ENCODE data around the gene CETP.

The CETP gene

GRCh38 chr16:56935201-56935600, 26.5 kb upstream of the CETP start:
- no peak for DNase-seq

- DNase-seq = peak; percentile 10
These were observed 25.3 kb upstream of the CETP start for GRCh38 chr16:56936491-56936890.

- no peak for DNase-seq
These were observed 24.8 kb upstream of the CETP start for GRCh38 chr16:56936950-56937349.

- peak; percentile 27 for DNase-seq
These were observed 22.9 kb upstream of the CETP start for GRCh38 chr16:56938664-56939513.

- peak; percentile 88 for DNase-seq
These were observed 21.9 kb upstream of the CETP start for GRCh38 chr16:56939801-56940200.

GRCh38 chr16:56941092-56941491, 20.7 kb upstream of the CETP start:
- DNase-seq = no peak

GRCh38 chr16:56941856-56942331, 19.9 kb upstream of the CETP start:
- no peak for DNase-seq

- DNase-seq = no peak
These were observed 17.9 kb upstream of the CETP start for GRCh38 chr16:56943761-56944375.

- DNase-seq = no peak
These were observed 16.6 kb upstream of the CETP start for GRCh38 chr16:56944954-56945839.

GRCh38 chr16:56945847-56946527, 15.8 kb upstream of the CETP start:
- DNase-seq = no peak

GRCh38 chr16:56946767-56947603, 14.8 kb upstream of the CETP start:
- no peak for DNase-seq

- no peak for DNase-seq
These were observed 14.2 kb upstream of the CETP start for GRCh38 chr16:56947604-56947995.

- DNase-seq = no peak
These were observed 13.5 kb upstream of the CETP start for GRCh38 chr16:56948234-56948633.

- no peak for DNase-seq
These were observed 11.7 kb upstream of the CETP start for GRCh38 chr16:56950051-56950450.

GRCh38 chr16:56950455-56950854, 11.3 kb upstream of the CETP start:
- no peak for DNase-seq

GRCh38 chr16:56950881-56951771, 10.6 kb upstream of the CETP start:
- DNase-seq = peak; percentile 11

- DNase-seq = no peak
These were observed 8.7 kb upstream of the CETP start for GRCh38 chr16:56953006-56953405.

- no peak for DNase-seq
These were observed 5.7 kb upstream of the CETP start for GRCh38 chr16:56956076-56956475.

- DNase-seq = no peak
These were observed 5.0 kb upstream of the CETP start for GRCh38 chr16:56956756-56957155.

GRCh38 chr16:56960681-56961281, 969 bp upstream of the CETP start:
- DNase-seq = no peak
